Activated CD4-positive, alpha-beta T cell treated with anti-CD3 and anti-CD28 coated beads, Interleukin-2, amount 50 U/mL, for 24 hours (primary cell): ENCODE results near the gene KLHL4.
"Not testable (repeated sequence)": the region's sequence is repeated elsewhere in the genome, so short reads cannot be mapped to it uniquely, and the experiment has no call there.

Experiments used
- DNase-seq, 2 donors: peaks; one replicate each; pipeline ENCODE4 v3.0.0-alpha.2; 2020; ENCODE audit warnings: low read depth in 1 of 2, low spot score in 1 of 2

KLHL4 gene

DNA sequence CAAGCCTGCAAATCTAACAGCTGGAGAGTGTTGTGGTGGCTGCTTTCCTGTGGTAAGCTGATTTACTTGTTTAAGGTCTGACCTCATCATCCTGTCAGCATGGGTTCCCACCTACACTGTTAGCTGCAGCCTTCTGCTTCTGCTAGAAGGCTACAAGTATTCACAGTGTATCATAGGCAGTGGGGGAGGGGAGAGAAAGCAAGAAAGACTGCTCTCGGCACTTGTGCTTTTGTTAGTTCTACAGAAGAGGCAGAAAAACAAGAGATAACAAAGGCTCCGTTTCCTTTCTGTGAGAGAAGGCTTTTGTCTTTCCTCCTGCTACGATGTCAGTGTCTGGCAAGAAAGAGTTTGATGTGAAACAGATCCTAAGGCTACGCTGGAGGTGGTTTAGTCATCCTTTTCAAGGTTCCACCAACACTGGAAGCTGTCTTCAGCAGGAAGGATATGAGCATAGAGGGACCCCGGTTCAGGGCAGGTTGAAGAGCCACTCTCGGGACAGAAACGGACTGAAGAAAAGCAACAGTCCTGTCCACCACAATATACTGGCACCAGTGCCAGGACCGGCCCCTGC, at the start of gene KLHL4:
TSS of gene KLHL4 (plus strand) at position 232 of the 571 bp plus-strand sequence. CDS start at position 324, 92 bp downstream.
- no peak for DNase-seq

GRCh38 chrX:87468941-87469340, 48.7 kb upstream of the KLHL4 start:
- no peak for DNase-seq

DNA sequence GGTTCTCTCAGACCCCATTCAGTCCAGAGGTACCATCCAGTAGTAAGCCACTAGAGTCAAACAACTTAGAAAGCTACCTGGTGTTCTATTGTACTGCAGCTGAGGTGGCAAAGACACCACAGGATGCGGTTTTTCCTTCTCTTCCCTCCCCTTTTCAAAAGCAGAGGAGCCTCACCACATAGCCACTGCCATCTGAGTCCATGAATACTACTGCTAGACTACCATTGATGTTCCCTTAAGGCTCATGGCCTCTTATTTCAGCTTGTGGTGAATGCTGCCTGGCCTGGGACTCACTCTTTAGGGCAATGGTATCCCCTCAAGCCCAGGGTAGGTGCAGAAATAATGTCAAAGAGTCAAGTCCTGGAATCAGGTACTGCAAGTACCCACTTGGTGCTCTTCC, 41.8 kb upstream of the KLHL4 start:
- no peak for DNase-seq

DNA sequence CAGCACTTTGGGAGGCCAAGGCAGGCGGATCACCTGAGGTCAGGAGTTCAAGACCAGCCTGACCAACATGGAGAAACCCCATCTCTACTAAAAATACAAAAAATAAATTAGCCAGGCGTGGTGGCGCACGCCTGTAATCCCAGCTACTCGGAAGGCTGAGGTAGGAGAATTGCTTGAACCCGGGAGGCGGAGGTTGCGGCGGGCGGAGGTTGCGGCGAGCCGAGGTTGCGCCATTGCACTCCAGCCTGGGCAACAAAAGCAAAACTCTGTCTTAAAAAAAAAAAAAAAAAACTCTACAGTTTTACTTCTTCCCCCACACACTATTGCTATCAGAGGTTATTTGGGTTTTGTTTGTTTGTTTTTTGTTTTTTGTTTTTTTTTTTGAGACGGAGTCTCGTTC, 38.9 kb upstream of the KLHL4 start:
- DNase-seq: not testable (repeated sequence)

DNA sequence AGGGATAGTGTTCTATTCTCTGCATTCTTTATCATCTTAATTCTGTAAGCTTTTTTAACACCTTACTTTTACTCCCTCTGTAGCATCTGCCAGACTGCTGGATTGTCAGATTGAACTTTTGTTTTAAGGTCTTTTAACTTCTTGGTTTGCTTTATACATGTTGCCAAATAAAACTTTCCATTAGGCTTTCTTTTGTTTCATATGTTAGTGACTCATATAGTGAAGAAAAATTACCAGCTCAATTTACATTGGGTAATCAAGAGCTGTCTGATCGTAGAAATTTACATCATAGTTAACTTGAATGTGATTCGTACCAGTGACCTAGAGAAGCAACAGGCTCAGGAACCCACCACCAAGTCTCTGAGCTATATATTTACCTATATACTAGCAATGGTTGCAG, 28.5 kb upstream of the KLHL4 start:
- no peak for DNase-seq

DNA sequence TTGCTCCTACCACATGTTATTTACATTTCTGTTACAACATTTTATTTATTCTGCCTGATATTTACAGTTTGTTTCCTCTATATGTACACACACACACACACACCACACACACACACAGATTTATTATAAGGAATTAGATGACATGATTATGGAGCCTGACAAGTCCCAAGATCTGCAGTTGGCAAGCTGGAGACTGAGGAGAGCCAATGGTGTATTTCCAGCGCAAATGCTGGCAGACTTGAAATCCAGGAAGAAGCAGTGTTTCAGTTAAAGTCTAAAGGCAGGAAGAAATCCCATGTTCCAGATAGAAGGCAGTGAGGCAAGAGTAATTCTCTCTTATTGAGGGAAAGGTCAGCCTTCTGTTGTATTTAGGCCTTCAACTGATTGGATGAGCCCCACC, 1.8 kb upstream of the KLHL4 start:
- no peak for DNase-seq

- no peak for DNase-seq
Measured at GRCh38 chrX:87516717-87517121, 883 bp upstream of the KLHL4 start.

- no peak for DNase-seq
Measured at GRCh38 chrX:87518504-87518903, 902 bp downstream of the KLHL4 start.

- DNase-seq: no peak
Measured at GRCh38 chrX:87525771-87526229, 8.2 kb downstream of the KLHL4 start.

DNA sequence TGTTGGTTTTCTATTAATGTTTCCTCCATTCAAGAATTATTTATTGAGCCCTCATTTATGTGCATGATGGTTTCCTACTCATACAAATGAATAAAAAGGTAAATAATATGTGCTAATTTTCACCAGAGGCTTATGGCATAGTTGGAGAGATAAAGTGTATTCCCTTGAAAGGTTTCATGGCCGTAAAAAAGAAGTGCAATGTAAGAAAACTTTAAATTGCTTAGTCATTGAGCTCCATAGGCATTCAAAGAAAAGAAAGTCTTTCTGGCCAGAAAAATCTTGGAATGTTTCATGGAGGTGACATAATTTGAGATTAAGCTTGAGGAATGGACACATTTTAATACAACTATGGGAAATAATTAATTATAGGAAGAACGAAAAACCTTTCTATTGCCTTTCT, 8.7 kb downstream of the KLHL4 start:
- DNase-seq: no peak

GRCh38 chrX:87528487-87528886, 10.9 kb downstream of the KLHL4 start:
- DNase-seq: no peak

DNA sequence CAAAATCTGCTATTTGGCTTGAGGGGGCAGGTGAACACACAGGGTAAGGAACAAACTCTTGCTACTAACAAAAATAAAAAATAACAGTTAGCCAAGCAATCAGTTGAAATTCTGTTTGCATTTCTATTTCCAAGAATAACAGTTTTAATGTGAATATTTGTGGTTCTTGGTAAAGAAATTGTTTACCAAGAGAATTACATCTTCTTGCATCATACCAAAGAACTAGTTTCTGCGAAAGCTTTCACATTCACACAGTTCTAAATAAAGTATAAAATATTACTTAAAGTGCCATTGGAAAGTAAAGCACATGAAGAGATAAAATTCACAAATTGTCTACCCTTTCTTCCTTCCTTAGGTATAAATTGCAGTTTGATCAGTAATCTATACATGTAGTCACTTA, 54.4 kb downstream of the KLHL4 start:
- no peak for DNase-seq

DNA sequence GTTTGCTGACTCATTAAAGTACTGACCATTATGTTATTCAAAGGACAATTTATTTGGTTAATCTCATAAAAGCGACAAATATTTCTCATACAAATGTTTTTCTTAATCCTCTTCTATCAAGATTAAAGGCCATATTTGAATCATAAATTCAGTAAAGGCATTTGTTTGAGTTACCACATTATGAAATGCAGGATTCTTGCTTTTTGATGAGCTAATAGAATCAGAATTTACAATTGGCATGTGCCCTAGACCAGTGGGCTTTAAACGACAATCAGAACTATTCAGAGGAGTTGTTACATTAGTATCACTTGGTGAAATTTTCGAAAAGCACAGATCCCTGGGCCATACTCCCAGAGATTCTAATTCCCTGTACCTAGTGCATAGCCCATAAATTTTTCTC, 55.3 kb downstream of the KLHL4 start:
- DNase-seq: no peak

DNA sequence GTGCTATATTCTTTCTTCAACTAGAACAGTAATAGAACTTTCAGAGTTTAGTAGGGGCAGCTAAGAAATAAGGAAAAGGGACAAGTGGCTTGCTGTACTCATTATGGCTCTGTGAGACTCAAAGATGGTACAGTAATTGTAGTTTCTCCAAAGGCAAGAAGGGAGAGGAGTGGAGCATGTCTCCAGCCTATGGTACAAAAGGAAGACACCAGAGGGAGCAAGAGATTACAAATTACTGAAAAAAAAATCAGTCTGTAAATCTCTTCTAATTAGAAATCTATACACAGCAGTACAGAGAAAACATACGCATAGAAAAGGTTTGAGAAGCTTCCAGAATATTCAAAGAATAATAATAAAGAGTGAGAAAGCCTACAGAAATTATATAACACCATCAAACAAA, 61.4 kb downstream of the KLHL4 start:
- DNase-seq: no peak

DNA sequence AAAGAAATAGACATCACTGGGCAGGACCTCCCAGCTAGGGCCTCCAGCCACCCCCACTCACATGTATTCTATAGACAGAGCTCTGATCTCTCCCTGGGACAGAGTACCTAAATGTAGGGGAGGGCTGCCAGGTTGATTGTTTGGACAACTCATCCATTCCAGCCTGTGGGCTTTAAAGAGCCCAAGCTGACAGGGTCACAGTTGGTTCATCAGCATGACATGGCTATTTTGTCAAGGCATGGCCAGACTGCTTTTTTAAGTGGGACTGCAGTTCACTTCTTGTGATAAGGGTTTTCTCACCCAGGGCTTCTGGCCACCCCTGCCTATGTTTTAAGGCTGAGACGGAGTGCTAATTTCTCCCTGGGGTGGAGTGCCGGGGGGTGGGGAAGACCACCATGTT, 63.3 kb downstream of the KLHL4 start:
- no peak for DNase-seq

DNA sequence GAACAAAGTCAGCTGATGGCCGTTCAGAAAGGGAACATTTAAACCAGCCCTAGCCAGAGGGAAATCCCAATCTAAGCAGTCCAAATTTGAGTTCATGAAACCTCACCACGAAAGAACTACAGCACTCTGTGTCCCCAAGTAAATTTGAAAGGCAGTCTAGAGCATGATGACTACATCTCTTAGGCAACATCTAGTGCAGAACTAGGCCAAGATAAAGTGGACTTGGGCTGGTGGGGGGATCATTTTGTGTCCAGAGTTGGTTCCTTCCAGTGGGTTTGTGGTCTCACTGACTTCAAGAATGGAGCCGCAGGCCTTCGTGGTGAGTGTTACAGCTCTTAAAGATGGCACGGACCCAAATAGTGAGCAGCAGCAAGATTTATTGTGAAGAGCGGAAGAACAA, 64.9 kb downstream of the KLHL4 start:
- DNase-seq: no peak

GRCh38 chrX:87583679-87584078, 66.1 kb downstream of the KLHL4 start:
- no peak for DNase-seq

GRCh38 chrX:87616371-87616770, 98.8 kb downstream of the KLHL4 start:
- DNase-seq: no peak

- DNase-seq: no peak
Measured at GRCh38 chrX:87621697-87622096, 104.1 kb downstream of the KLHL4 start.

DNA sequence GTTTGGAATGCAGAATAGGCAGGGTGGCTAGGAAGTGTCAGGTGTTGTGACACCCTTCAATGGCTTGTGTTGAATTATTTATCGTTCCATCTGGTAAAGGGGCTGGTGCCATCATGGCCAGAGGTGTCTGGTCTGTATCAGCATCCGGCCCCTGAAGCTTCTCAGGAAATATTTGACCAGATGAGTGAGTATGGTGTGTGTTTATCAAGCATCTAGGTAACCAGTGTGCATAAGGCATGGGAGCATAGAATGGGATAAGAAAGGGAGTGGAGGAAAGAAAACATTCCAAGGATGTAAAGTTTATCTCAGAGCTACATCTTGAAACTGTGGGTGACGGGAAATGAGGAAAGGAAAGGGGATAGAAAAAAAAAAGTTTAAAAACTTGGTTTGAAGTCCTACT, 109.4 kb downstream of the KLHL4 start:
- no peak for DNase-seq

GRCh38 chrX:87634361-87634760, 116.8 kb downstream of the KLHL4 start:
- DNase-seq: no peak

GRCh38 chrX:87636533-87636932, 118.9 kb downstream of the KLHL4 start:
- DNase-seq: no peak

DNA sequence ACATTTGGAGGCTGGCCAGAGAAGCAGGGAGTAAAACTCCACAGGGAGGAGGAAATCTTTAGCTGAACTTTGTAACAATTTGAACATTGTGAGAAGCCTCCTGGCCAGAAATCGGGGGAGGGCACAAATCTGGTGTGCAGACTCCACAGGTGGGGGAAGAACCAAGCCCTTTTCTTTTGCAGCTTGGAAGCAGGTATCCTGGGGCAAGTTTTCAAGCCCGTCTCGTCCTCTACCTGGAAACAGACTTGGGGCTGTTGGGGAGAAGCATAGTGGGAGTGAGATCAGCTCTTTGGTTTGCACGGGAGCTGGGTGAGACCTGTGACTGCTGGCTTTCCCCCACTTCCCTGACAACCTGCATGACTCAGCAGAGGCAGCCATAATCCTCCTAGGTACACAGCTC, 123.8 kb downstream of the KLHL4 start:
- not testable (repeated sequence) for DNase-seq

DNA sequence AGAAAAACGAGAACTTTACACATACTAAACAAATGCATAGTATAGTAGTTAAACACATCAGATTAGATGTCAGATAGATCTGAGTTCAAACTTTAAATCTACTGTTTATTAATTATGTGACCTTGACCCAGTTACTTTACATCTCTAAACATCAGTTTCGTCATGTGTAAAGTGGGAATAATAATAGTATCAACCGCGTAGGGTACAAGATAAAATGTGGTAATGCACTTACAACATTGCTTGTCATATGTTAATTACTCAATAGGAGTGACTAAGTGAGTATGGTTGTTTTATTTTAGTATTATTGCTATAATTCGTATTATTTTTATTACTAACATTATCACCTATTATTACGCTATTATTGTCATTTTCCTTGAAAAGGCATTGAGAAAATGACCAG, 144.2 kb downstream of the KLHL4 start:
- no peak for DNase-seq
